ENCODE results near the gene ZC3H12A. TPM values are rescaled to one million over a fixed set of nuclear protein-coding genes. Genes with fewer than 3 reads are reported as not detected.

The ZC3H12A gene
- total and polyA plus RNA-seq, 4 donors, result 2.1 to 10.9 (median 3.0) TPM

GRCh38 chr1:37513795-37514349 is 39.5 kb downstream of the ZC3H12A start:
- Histone ChIP-seq H3K27ac (ENCODE audit: low read depth in 1 of 2, low read length in 2 of 2) (peak overlapping the region; percentile 99), H3K36me3 (ENCODE audit: control insufficient read depth in 4 of 4, insufficient read depth in 3 of 4, low read depth in 1 of 4, low read length in 3 of 4) (peaks cover 7 to 14% (median 11%) of the 10 kb centered on the region in 4 donors), H3K9me3 (ENCODE audit: control insufficient read depth in 4 of 4, low read length in 3 of 4) (no peaks in the 10 kb centered on the region), H3K4me3 (ENCODE audit: low read depth in 1 of 3, low read length in 3 of 3) (peak overlapping the region; percentile 79 to 99 (median 86)), H3K4me1 (ENCODE audit: control insufficient read depth in 4 of 4, insufficient read depth in 4 of 4, low read length in 3 of 4) (peaks cover 3 to 15% (median 5%) of the 10 kb centered on the region in 4 donors), H3K27me3 (ENCODE audit: control insufficient read depth in 4 of 4, insufficient read depth in 4 of 4, low read length in 3 of 4) (no peaks in the 10 kb centered on the region), H3K9ac (ENCODE audit: low read depth in 1 of 2, low read length in 2 of 2) (peak overlapping the region; percentile 15 to 66)
- 4% methylated on average over 26 of the region's 26 CpGs for WGBS
- peak; percentile 50 for DNase-seq (ENCODE audit: low spot score)
- TF ChIP-seq HNF4G (IDR thresholded peaks at IDR 0.05) (no peak), REST (IDR thresholded peaks at IDR 0.05) (no peak), ATF3 (IDR thresholded peaks at IDR 0.05) (no peak), MAX (IDR thresholded peaks at IDR 0.05) (no peak), CTCF (IDR thresholded peaks at IDR 0.05; ENCODE audit: low read depth, low read length, missing input control) (no peak), SP1 (IDR thresholded peaks at IDR 0.05) (no peak), ZBTB33 (IDR thresholded peaks at IDR 0.05) (no peak), YY1 (IDR thresholded peaks at IDR 0.05) (no peak), RXRA (IDR thresholded peaks at IDR 0.05) (no peak), FOXA2 (IDR thresholded peaks at IDR 0.05) (no peak), TAF1 (conservative IDR thresholded peaks at IDR 0.05) (no peak), NR2F2 (IDR thresholded peaks at IDR 0.05) (no peak), RAD21 (IDR thresholded peaks at IDR 0.05) (no peak)
